HFF-Myc (cell line): ENCODE data around the gene APOA5.

Experiments
- DNase-seq: peaks from one replicate; pipeline ENCODE4 v3.0.0-alpha.2; 2011; ENCODE audit warnings: low read depth; ENCODE audit errors: extremely low read depth
- H3K4me3 ChIP-seq: replicated peaks from 2 replicates; pipeline ENCODE4 v1.5.1; 2011; ENCODE audit warnings: low read depth, mild to moderate bottlenecking, control low read depth, low read length
- TF ChIP-seq, protein P1 (sequence below): IDR thresholded peaks from 2 replicates; pipeline ENCODE4 v1.5.1; 2012; ENCODE audit warnings: mild to moderate bottlenecking, low read depth, low read length, control low read depth; ENCODE audit errors: missing control alignments

Gene APOA5

DNA sequence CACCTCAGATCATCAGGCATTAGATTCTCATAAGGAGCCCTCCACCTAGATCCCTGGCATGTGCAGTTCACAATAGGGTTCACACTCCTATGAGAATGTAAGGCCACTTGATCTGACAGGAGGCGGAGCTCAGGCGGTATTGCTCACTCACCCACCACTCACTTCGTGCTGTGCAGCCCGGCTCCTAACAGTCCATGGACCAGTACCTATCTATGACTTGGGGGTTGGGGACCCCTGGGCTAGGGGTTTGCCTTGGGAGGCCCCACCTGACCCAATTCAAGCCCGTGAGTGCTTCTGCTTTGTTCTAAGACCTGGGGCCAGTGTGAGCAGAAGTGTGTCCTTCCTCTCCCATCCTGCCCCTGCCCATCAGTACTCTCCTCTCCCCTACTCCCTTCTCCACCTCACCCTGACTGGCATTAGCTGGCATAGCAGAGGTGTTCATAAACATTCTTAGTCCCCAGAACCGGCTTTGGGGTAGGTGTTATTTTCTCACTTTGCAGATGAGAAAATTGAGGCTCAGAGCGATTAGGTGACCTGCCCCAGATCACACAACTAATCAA lies 40.2 kb upstream of the APOA5 start:
- H3K4me3 ChIP-seq: no peak overlapping the region
- TF ChIP-seq, protein P1, sequence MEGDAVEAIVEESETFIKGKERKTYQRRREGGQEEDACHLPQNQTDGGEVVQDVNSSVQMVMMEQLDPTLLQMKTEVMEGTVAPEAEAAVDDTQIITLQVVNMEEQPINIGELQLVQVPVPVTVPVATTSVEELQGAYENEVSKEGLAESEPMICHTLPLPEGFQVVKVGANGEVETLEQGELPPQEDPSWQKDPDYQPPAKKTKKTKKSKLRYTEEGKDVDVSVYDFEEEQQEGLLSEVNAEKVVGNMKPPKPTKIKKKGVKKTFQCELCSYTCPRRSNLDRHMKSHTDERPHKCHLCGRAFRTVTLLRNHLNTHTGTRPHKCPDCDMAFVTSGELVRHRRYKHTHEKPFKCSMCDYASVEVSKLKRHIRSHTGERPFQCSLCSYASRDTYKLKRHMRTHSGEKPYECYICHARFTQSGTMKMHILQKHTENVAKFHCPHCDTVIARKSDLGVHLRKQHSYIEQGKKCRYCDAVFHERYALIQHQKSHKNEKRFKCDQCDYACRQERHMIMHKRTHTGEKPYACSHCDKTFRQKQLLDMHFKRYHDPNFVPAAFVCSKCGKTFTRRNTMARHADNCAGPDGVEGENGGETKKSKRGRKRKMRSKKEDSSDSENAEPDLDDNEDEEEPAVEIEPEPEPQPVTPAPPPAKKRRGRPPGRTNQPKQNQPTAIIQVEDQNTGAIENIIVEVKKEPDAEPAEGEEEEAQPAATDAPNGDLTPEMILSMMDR: no peak
- no peak for DNase-seq

DNA sequence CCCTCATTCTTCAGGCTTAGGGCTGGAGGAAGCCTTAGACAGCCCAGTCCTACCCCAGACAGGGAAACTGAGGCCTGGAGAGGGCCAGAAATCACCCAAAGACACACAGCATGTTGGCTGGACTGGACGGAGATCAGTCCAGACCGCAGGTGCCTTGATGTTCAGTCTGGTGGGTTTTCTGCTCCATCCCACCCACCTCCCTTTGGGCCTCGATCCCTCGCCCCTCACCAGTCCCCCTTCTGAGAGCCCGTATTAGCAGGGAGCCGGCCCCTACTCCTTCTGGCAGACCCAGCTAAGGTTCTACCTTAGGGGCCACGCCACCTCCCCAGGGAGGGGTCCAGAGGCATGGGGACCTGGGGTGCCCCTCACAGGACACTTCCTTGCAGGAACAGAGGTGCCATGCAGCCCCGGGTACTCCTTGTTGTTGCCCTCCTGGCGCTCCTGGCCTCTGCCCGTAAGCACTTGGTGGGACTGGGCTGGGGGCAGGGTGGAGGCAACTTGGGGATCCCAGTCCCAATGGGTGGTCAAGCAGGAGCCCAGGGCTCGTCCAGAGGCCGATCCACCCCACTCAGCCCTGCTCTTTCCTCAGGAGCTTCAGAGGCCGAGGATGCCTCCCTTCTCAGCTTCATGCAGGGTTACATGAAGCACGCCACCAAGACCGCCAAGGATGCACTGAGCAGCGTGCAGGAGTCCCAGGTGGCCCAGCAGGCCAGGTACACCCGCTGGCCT lies 38.7 kb upstream of the APOA5 start:
- no peak for DNase-seq
- H3K4me3 ChIP-seq: no peak overlapping the region
- TF ChIP-seq, protein P1: no peak

DNA sequence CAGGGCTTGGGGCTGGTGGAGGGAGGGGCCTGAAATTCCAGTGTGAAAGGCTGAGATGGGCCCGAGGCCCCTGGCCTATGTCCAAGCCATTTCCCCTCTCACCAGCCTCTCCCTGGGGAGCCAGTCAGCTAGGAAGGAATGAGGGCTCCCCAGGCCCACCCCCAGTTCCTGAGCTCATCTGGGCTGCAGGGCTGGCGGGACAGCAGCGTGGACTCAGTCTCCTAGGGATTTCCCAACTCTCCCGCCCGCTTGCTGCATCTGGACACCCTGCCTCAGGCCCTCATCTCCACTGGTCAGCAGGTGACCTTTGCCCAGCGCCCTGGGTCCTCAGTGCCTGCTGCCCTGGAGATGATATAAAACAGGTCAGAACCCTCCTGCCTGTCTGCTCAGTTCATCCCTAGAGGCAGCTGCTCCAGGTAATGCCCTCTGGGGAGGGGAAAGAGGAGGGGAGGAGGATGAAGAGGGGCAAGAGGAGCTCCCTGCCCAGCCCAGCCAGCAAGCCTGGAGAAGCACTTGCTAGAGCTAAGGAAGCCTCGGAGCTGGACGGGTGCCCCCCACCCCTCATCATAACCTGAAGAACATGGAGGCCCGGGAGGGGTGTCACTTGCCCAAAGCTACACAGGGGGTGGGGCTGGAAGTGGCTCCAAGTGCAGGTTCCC lies 38.0 kb upstream of the APOA5 start, which contains the start of gene APOC3:
Gene APOC3, plus strand, starts transcription at position 383 of the 659 bp plus-strand sequence. CDS start 676 bp downstream, outside the sequence.
- TF ChIP-seq, protein P1: no peak
- no peak for DNase-seq
- H3K4me3 ChIP-seq: no peak within 1 kb of the TSS

DNA sequence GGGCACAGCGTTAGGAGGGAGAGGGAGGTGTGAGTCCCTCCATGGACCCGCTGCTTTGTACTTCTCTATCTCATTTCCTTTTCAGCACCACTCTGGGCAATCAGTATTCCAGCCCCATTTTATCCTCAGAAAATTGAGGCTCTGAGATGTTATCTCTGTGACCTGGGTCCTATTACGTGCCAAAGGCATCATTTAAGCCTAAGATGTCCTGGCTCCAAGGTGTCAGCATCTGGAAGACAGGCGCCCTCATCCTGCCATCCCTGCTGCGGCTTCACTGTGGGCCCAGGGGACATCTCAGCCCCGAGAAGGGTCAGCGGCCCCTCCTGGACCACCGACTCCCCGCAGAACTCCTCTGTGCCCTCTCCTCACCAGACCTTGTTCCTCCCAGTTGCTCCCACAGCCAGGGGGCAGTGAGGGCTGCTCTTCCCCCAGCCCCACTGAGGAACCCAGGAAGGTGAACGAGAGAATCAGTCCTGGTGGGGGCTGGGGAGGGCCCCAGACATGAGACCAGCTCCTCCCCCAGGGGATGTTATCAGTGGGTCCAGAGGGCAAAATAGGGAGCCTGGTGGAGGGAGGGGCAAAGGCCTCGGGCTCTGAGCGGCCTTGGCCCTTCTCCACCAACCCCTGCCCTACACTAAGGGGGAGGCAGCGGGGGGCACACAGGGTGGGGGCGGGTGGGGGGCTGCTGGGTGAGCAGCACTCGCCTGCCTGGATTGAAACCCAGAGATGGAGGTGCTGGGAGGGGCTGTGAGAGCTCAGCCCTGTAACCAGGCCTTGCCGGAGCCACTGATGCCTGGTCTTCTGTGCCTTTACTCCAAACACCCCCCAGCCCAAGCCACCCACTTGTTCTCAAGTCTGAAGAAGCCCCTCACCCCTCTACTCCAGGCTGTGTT lies 37.2 kb upstream of the APOA5 start:
- H3K4me3 ChIP-seq: no peak overlapping the region
- DNase-seq: no peak
- TF ChIP-seq, protein P1: no peak

DNA sequence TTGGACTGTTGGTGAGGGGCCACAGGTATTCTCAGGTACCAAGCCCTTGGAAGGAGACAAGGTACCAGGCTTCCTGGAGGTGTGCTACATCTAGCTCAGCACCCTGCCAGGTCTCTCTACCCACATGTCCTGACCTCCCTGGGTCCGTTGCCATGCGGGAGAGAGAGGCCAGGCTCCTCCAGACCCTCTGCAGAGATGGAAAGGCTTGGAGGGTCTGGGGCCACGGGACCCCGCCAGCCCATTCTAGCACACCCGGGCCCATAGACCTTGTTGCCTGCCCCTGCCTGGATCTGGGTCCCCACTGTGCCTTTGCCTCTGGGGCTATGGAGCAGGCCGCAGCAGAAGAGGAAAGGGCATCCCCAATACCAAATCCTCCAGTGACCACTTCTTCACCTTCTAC lies 35.8 kb upstream of the APOA5 start:
- DNase-seq: no peak
- TF ChIP-seq, protein P1: no peak
- H3K4me3 ChIP-seq: no peak overlapping the region

DNA sequence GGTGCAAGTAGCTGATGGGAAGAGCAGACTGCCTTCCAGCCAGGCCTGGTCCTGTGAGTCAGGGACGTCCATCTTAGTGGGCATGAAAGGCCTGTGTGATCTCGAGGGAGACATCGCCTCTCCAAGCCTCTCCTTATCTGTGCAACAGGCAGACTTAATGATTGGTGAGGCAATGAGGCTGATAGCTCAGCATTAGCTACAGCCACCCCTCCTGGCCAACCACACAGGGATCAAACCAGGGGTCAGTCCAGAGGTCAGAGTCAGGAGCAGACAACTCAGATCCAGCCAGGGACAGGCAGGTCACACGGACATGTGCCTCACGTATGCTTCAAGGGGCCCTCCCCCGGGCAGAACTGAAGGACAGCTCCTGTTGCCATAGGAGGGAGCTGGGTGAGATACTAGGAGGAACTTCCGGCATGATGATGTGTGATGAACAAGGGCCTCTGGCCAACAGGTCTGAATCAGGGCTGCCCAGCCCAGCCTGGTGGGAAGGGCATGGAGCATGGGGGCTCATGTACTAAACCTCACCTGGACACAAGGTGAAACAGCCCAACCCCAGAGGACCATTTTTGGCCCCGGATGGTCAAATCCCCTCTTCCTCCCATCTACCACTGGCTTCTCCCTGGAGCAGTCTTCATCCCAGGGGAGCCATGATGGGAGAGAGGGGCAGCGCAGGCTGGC lies 35.2 kb upstream of the APOA5 start:
- DNase-seq: no peak
- TF ChIP-seq, protein P1: no peak
- no peak overlapping the region for H3K4me3 ChIP-seq
